Liver (tissue), 3 donors: ENCODE data around the gene PRDM12.

Source experiments
- ATF3 ChIP-seq: IDR thresholded peaks from 2 replicates; pipeline ENCODE4 v1.6.1; 2016; ENCODE audit warnings: antibody characterized with exemption
- GABPA ChIP-seq, 2 donors: IDR thresholded peaks in 1 of 2; conservative IDR thresholded peaks in 1 of 2; 2 replicates each; pipeline ENCODE4 v1.6.1; 2016; ENCODE audit warnings: antibody characterized with exemption in 2 of 2, mild to moderate bottlenecking in 1 of 2, moderate library complexity in 1 of 2
- HNF4A ChIP-seq, 2 donors: conservative IDR thresholded peaks; 2 replicates each; pipeline ENCODE4 v1.6.1; 2016; ENCODE audit warnings: antibody characterized with exemption in 2 of 2, mild to moderate bottlenecking in 2 of 2
- HNF4G ChIP-seq: IDR thresholded peaks from 2 replicates; pipeline ENCODE4 v1.6.1; 2016; ENCODE audit warnings: antibody characterized with exemption
- JUND ChIP-seq, 2 donors: IDR thresholded peaks; 2 replicates each; pipeline ENCODE4 v1.6.1; 2016; ENCODE audit warnings: antibody characterized with exemption in 2 of 2
- RAD21 ChIP-seq, 2 donors: IDR thresholded peaks; 2 replicates each; pipeline ENCODE4 v1.6.1; 2016; ENCODE audit warnings: antibody characterized with exemption in 2 of 2, mild to moderate bottlenecking in 2 of 2
- RXRA ChIP-seq, 2 donors: IDR thresholded peaks; 2 replicates each; pipeline ENCODE4 v1.6.1; 2017 to 2018; ENCODE audit warnings: antibody characterized with exemption in 2 of 2, mild to moderate bottlenecking in 1 of 2
- SP1 ChIP-seq: IDR thresholded peaks from 2 replicates; pipeline ENCODE4 v1.6.1; 2018; ENCODE audit warnings: antibody characterized with exemption, mild to moderate bottlenecking
- YY1 ChIP-seq: IDR thresholded peaks from 2 replicates; pipeline ENCODE4 v1.6.1; 2016; ENCODE audit warnings: antibody characterized with exemption, mild to moderate bottlenecking
- ZBTB33 ChIP-seq: IDR thresholded peaks from 2 replicates; pipeline ENCODE4 v1.6.1; 2016; ENCODE audit warnings: antibody characterized with exemption
- TF ChIP-seq, protein P1 (sequence below): fragments of 150-350 bp; IDR thresholded peaks from 2 replicates; pipeline ENCODE4 v1.5.1; 2017; ENCODE audit warnings: improper control_type of control experiment, low read depth, low read length; ENCODE audit not compliant: missing input control
- TF ChIP-seq, protein P2 (sequence below): IDR thresholded peaks from 2 replicates; pipeline ENCODE4 v1.6.1; 2016; ENCODE audit warnings: antibody characterized with exemption
- TF ChIP-seq, protein P3 (sequence below): IDR thresholded peaks from 2 replicates; pipeline ENCODE4 v1.6.1; 2016; ENCODE audit warnings: antibody characterized with exemption, mild to moderate bottlenecking
- donor health status: healthy.
- donor health status: healthy.

DNA sequence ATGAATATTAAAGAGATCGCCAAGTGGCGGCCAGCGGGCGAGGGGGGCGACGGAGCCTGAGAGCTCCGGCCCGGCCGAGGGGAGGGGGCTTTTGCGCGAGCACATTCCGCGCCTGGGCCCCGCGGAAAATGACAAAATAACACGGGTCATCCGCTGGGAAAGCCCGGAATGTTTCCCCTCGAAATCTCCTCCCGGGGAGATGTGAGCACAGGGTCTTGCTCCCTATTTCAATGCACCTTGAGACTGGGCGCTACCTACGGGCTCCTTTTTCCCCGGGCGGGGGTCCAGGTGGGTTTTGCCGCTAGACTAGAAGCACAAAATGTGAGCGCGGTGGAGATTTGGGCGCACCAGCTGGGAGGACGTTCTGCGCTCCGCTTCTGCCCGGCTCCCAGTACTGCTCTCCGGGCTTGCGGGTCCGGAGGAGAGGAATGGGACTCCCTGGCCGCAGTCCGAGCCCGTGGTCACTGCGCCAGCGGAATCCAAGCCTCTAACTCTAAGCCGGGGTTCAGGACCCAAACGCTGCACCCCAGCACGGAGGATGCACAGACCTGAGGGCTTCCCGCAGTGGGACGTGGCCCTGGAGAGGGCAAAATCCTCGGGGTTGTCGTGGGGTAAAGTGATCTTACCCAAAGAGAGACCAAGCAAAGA lies 2.8 kb upstream of the PRDM12 start:
- TF ChIP-seq, protein P1, sequence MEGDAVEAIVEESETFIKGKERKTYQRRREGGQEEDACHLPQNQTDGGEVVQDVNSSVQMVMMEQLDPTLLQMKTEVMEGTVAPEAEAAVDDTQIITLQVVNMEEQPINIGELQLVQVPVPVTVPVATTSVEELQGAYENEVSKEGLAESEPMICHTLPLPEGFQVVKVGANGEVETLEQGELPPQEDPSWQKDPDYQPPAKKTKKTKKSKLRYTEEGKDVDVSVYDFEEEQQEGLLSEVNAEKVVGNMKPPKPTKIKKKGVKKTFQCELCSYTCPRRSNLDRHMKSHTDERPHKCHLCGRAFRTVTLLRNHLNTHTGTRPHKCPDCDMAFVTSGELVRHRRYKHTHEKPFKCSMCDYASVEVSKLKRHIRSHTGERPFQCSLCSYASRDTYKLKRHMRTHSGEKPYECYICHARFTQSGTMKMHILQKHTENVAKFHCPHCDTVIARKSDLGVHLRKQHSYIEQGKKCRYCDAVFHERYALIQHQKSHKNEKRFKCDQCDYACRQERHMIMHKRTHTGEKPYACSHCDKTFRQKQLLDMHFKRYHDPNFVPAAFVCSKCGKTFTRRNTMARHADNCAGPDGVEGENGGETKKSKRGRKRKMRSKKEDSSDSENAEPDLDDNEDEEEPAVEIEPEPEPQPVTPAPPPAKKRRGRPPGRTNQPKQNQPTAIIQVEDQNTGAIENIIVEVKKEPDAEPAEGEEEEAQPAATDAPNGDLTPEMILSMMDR, result no peak
- TF ChIP-seq YY1 (no peak), ZBTB33 (no peak), RAD21 (IDR thresholded peaks at IDR 0.05) (no peak), HNF4A (conservative IDR thresholded peaks at IDR 0.05) (no peak), JUND (IDR thresholded peaks at IDR 0.05) (no peak), ATF3 (no peak), RXRA (IDR thresholded peaks at IDR 0.05) (no peak), HNF4G (no peak), GABPA (IDR thresholded peaks at IDR 0.05 in 1 of 2, conservative IDR thresholded peaks at IDR 0.05 in 1 of 2) (no peak), SP1 (no peak)
- TF ChIP-seq, protein P2, sequence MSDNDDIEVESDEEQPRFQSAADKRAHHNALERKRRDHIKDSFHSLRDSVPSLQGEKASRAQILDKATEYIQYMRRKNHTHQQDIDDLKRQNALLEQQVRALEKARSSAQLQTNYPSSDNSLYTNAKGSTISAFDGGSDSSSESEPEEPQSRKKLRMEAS, result no peak
- TF ChIP-seq, protein P3, sequence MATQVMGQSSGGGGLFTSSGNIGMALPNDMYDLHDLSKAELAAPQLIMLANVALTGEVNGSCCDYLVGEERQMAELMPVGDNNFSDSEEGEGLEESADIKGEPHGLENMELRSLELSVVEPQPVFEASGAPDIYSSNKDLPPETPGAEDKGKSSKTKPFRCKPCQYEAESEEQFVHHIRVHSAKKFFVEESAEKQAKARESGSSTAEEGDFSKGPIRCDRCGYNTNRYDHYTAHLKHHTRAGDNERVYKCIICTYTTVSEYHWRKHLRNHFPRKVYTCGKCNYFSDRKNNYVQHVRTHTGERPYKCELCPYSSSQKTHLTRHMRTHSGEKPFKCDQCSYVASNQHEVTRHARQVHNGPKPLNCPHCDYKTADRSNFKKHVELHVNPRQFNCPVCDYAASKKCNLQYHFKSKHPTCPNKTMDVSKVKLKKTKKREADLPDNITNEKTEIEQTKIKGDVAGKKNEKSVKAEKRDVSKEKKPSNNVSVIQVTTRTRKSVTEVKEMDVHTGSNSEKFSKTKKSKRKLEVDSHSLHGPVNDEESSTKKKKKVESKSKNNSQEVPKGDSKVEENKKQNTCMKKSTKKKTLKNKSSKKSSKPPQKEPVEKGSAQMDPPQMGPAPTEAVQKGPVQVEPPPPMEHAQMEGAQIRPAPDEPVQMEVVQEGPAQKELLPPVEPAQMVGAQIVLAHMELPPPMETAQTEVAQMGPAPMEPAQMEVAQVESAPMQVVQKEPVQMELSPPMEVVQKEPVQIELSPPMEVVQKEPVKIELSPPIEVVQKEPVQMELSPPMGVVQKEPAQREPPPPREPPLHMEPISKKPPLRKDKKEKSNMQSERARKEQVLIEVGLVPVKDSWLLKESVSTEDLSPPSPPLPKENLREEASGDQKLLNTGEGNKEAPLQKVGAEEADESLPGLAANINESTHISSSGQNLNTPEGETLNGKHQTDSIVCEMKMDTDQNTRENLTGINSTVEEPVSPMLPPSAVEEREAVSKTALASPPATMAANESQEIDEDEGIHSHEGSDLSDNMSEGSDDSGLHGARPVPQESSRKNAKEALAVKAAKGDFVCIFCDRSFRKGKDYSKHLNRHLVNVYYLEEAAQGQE, result no peak
